SH-SY5Y (cell line): ENCODE data around the gene MATK.

Source experiments
- GATA2 ChIP-seq: IDR thresholded peaks from 2 replicates; pipeline ENCODE4 v1.6.1; 2011; ENCODE audit warnings: mild to moderate bottlenecking, low read depth, low read length
- GATA3 ChIP-seq: IDR thresholded peaks from 2 replicates; pipeline ENCODE4 v1.6.1; 2011; ENCODE audit warnings: low read depth, mild to moderate bottlenecking, low read length, moderate library complexity

DNA sequence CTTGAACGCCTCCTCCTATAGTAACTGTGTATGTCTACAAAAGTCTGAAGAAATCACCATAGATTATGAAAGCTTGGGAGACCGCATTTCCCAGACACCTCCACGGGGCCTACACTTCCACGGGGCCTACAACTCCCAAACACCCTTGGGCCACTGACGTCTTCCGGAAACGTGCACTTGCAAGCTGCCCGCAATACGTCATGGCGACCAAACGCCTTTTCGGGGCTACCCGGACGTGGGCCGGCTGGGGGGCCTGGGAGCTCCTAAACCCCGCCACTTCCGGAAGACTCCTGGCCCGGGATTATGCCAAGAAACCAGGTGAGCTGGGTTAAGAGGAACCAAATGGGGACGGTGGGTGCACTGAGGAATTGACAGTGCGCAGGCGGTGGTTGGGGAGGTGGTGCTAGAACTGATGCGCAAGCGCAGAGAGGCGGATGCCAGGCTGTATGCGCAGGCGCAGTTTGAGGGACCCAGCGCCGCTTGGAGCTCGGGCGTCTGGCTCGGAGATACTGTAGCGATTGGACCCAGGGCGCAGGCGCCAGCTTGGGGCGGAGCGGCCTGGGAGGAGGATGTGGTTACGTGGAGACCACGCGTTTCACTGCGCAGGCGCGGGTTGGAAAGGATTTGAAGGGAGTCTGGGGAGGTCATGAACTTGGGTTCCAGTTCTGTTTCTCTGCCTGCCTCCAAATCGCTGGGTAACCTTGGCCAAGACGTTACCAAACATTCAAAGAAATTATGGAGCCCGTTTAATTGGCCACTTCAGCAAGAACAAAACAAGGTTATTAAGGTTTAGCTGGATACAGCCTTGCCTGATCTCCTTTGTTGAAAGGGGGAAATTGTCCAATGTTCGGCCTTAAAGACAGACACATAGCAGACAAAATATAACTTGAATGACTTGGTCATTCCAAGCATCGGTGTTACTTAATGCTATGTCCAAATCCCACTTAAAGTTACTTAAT lies 23.4 kb downstream of the MATK start, which contains the start of gene MRPL54:
- TF ChIP-seq GATA2 (peak; percentile 16; the same call in 1 of the 2 replicates), GATA3 (no peak)
